Measurements from ENCODE around the gene C1orf174.

Gene C1orf174

GRCh38 chr1:3869751-3870301 is 30.2 kb downstream of the C1orf174 start:
- peak overlapping the region in 10 of 11 experiments; percentile 17 to 79 (median 64); a peak in 19 of 22 replicates for H3K4me2 ChIP-seq
- TF ChIP-seq Cebpa-rat (IDR thresholded peaks at IDR 0.05): no peak
- peaks cover 0 to 5% (median 0%) of the 10 kb centered on the region in 11 experiments; a peak in 1 of 22 replicates for H3K9me3 ChIP-seq (replicated peaks in 1 of 11)
- peaks cover 39 to 85% (median 71%) of the 10 kb centered on the region in 11 experiments for H3K36me3 ChIP-seq
- no peak overlapping the region for H3K4me3 ChIP-seq
- no peaks in the 10 kb centered on the region for H3K27me3 ChIP-seq
- H3K27ac ChIP-seq: 0 out of 22 replicates have a peak overlapping the region, but pooled peaks of 1 of the 11 experiments have one; percentile 15
- peaks cover 0 to 57% (median 21%) of the 10 kb centered on the region in 11 experiments; a peak in 13 of 22 replicates for H4K20me1 ChIP-seq
- H3K4me1 ChIP-seq: peaks cover 8 to 33% (median 17%) of the 10 kb centered on the region in 10 experiments
- peak overlapping the region in 4 of 11 experiments; percentile 21 to 44 (median 28); a peak in 2 of 22 replicates for H3K9ac ChIP-seq

- no peak overlapping the region for H3K27ac ChIP-seq
- H4K20me1 ChIP-seq: peaks cover 0 to 63% (median 21%) of the 10 kb centered on the region in 11 experiments; a peak in 13 of 22 replicates
- no peak overlapping the region for H3K4me2 ChIP-seq
- H3K9ac ChIP-seq: no peak overlapping the region
- TF ChIP-seq Cebpa-rat (IDR thresholded peaks at IDR 0.05): no peak
- H3K36me3 ChIP-seq: peaks cover 29 to 73% (median 62%) of the 10 kb centered on the region in 11 experiments
- no peaks in the 10 kb centered on the region for H3K27me3 ChIP-seq
- peaks cover 15 to 33% (median 19%) of the 10 kb centered on the region in 10 experiments for H3K4me1 ChIP-seq
- H3K9me3 ChIP-seq (replicated peaks in 1 of 11): 0 out of 22 replicates have a peak, but pooled peaks cover 0 to 5% (median 0%) of the 10 kb centered on the region in 11 experiments
- H3K4me3 ChIP-seq: no peak overlapping the region
These were observed 31.5 kb downstream of the C1orf174 start for GRCh38 chr1:3868464-3869006.

GRCh38 chr1:3865606-3866160 is 34.4 kb downstream of the C1orf174 start:
- no peak for TF ChIP-seq Cebpa-rat (IDR thresholded peaks at IDR 0.05)
- H3K9me3 ChIP-seq (replicated peaks in 1 of 11): 0 out of 22 replicates have a peak, but pooled peaks cover 0 to 5% (median 0%) of the 10 kb centered on the region in 11 experiments
- H3K27ac ChIP-seq: no peak overlapping the region
- no peak overlapping the region; a peak in 1 of 22 replicates for H3K4me2 ChIP-seq
- H3K4me3 ChIP-seq: no peak overlapping the region
- H4K20me1 ChIP-seq: peaks cover 0 to 51% (median 21%) of the 10 kb centered on the region in 11 experiments; a peak in 13 of 22 replicates
- peaks cover 12 to 64% (median 37%) of the 10 kb centered on the region in 11 experiments; a peak in 21 of 22 replicates for H3K36me3 ChIP-seq
- no peak overlapping the region for H3K9ac ChIP-seq
- no peaks in the 10 kb centered on the region for H3K27me3 ChIP-seq
- H3K4me1 ChIP-seq: peaks cover 15 to 28% (median 18%) of the 10 kb centered on the region in 10 experiments

GRCh38 chr1:3864884-3865283 is 35.2 kb downstream of the C1orf174 start:
- no peak overlapping the region for H3K27ac ChIP-seq
- peaks cover 0 to 5% (median 0%) of the 10 kb centered on the region in 11 experiments; a peak in 1 of 22 replicates for H3K9me3 ChIP-seq (replicated peaks in 1 of 11)
- no peak overlapping the region for H3K9ac ChIP-seq
- H3K36me3 ChIP-seq: peaks cover 12 to 64% (median 37%) of the 10 kb centered on the region in 11 experiments; a peak in 21 of 22 replicates
- no peaks in the 10 kb centered on the region for H3K27me3 ChIP-seq
- H3K4me3 ChIP-seq: no peak overlapping the region
- no peak for TF ChIP-seq Cebpa-rat (IDR thresholded peaks at IDR 0.05)
- H3K4me2 ChIP-seq: peak overlapping the region in 2 of 11 experiments; percentile 31 to 50; a peak in 4 of 22 replicates
- H3K4me1 ChIP-seq: peaks cover 9 to 21% (median 13%) of the 10 kb centered on the region in 10 experiments
- peaks cover 0 to 43% (median 16%) of the 10 kb centered on the region in 11 experiments; a peak in 12 of 22 replicates for H4K20me1 ChIP-seq

GRCh38 chr1:3863231-3863935 is 36.7 kb downstream of the C1orf174 start:
- Histone ChIP-seq H3K4me1 (peaks cover 4 to 21% (median 13%) of the 10 kb centered on the region in 10 experiments), H3K9ac (no peak overlapping the region)

GRCh38 chr1:3858231-3858981 is 41.7 kb downstream of the C1orf174 start:
- peak overlapping the region; percentile 90 to 99 (median 97) for H3K4me2 ChIP-seq
- H3K4me1 ChIP-seq: peaks cover 24 to 35% (median 27%) of the 10 kb centered on the region in 10 experiments
- peak overlapping the region; percentile 70 to 91 (median 80) for H3K4me3 ChIP-seq
- TF ChIP-seq Cebpa-rat (IDR thresholded peaks at IDR 0.05): no peak
- H3K9ac ChIP-seq: peak overlapping the region in 8 of 11 experiments; percentile 83 to 90 (median 84); a peak in 11 of 22 replicates
- H4K20me1 ChIP-seq: peaks cover 19 to 56% (median 33%) of the 10 kb centered on the region in 11 experiments; a peak in 19 of 22 replicates
- no peaks in the 10 kb centered on the region; a peak in 1 of 22 replicates for H3K9me3 ChIP-seq (replicated peaks in 1 of 11)
- peaks cover 0 to 29% (median 9%) of the 10 kb centered on the region in 11 experiments; a peak in 13 of 22 replicates for H3K36me3 ChIP-seq
- H3K27ac ChIP-seq: peak overlapping the region in 1 of 11 experiments; percentile 81; a peak in 2 of 22 replicates
- H3K27me3 ChIP-seq: no peaks in the 10 kb centered on the region

More at GRCh38 chr1:3863231-3863935, 36.7 kb downstream of the C1orf174 start:
- Histone ChIP-seq H4K20me1 (peaks cover 5 to 43% (median 24%) of the 10 kb centered on the region in 11 experiments; a peak in 15 of 22 replicates), H3K36me3 (peaks cover 12 to 53% (median 30%) of the 10 kb centered on the region in 11 experiments; a peak in 20 of 22 replicates), H3K9me3 (replicated peaks in 1 of 11) (peaks cover 0 to 3% (median 0%) of the 10 kb centered on the region in 11 experiments; a peak in 1 of 22 replicates), H3K27ac (no peak overlapping the region), H3K4me2 (no peak overlapping the region), H3K4me3 (no peak overlapping the region), H3K27me3 (no peaks in the 10 kb centered on the region)
- TF ChIP-seq Cebpa-rat (IDR thresholded peaks at IDR 0.05): no peak

GRCh38 chr1:3857791-3858129 is 42.3 kb downstream of the C1orf174 start:
- H3K4me1 ChIP-seq: peaks cover 24 to 35% (median 27%) of the 10 kb centered on the region in 10 experiments
- peak overlapping the region; percentile 74 to 90 (median 85) for H3K9ac ChIP-seq
- no peaks in the 10 kb centered on the region; a peak in 1 of 22 replicates for H3K9me3 ChIP-seq (replicated peaks in 1 of 11)
- H3K36me3 ChIP-seq: peaks cover 0 to 25% (median 8%) of the 10 kb centered on the region in 11 experiments; a peak in 12 of 22 replicates
- H3K4me2 ChIP-seq: peak overlapping the region; percentile 90 to 99 (median 97)
- peak overlapping the region; percentile 70 to 91 (median 80) for H3K4me3 ChIP-seq
- peaks cover 26 to 62% (median 34%) of the 10 kb centered on the region in 11 experiments; a peak in 19 of 22 replicates for H4K20me1 ChIP-seq
- no peaks in the 10 kb centered on the region for H3K27me3 ChIP-seq
- H3K27ac ChIP-seq: peak overlapping the region in 10 of 11 experiments; percentile 73 to 86 (median 81); a peak in 20 of 22 replicates
- TF ChIP-seq Cebpa-rat (IDR thresholded peaks at IDR 0.05): no peak

All from BLaER1 treated with 17β-estradiol and CSF1 and Interleukin-3, amounts not matched to agents 10 nM and 100 nM (cell line).